Fibroblast of lung (primary cell): Measurements from ENCODE around the gene AKAP13. TPM values are rescaled to one million over a fixed set of nuclear protein-coding genes. Genes with fewer than 3 reads are reported as not detected.

Experiments used
- DNase-seq, 2 donors: peaks; one replicate each; pipeline versions ENCODE4 v3.0.0 to v3.0.0-alpha.2; 2010; ENCODE audit warnings: low read depth in 2 of 2
- H2AFZ ChIP-seq: 2 replicates; pipeline ENCODE4 v1.5.1; 2012; ENCODE audit warnings: low read length, control low read depth, inconsistent platforms
- H3K27ac ChIP-seq: 2 replicates; pipeline ENCODE4 v1.5.1; 2011; ENCODE audit warnings: low read length, control low read depth; ENCODE audit not compliant: insufficient read depth
- H3K27me3 ChIP-seq: 2 replicates; pipeline ENCODE4 v1.5.1; 2011; ENCODE audit warnings: mild to moderate bottlenecking, low read length; ENCODE audit not compliant: control insufficient read depth, insufficient read depth
- H3K36me3 ChIP-seq: 2 replicates; pipeline ENCODE4 v1.5.1; 2011; ENCODE audit warnings: low read length; ENCODE audit not compliant: control insufficient read depth, insufficient read depth
- H3K4me1 ChIP-seq: 2 replicates; pipeline ENCODE4 v1.5.1; 2011; ENCODE audit warnings: low read length; ENCODE audit not compliant: control insufficient read depth, insufficient read depth; ENCODE audit errors: extremely low read depth
- H3K4me2 ChIP-seq: 2 replicates; pipeline ENCODE4 v1.5.1; 2011; ENCODE audit warnings: low read length, control low read depth; ENCODE audit not compliant: insufficient read depth; ENCODE audit errors: extremely low read depth
- H3K4me3 ChIP-seq, 4 experiments: fragments of 200-600 bp in 1 of 4; sonication (generic) in 1 of 4; replicated peaks in 1 of 4; 2 replicates each; pipeline ENCODE4 v1.5.1; 2011 to 2016; ENCODE audit warnings: low read length in 4 of 4, low read depth in 3 of 4, mild to moderate bottlenecking in 3 of 4, control low read depth in 2 of 4, inconsistent platforms in 1 of 4, mixed read lengths in 1 of 4; ENCODE audit not compliant: insufficient read depth in 1 of 4; ENCODE audit errors: control extremely low read depth in 1 of 4
- H3K79me2 ChIP-seq: 2 replicates; pipeline ENCODE4 v1.5.1; 2012; ENCODE audit warnings: mild to moderate bottlenecking, low read length, inconsistent platforms; ENCODE audit not compliant: control insufficient read depth, insufficient read depth
- H3K9ac ChIP-seq: 2 replicates; pipeline ENCODE4 v1.5.1; 2011; ENCODE audit warnings: mild to moderate bottlenecking, low read length, control low read depth; ENCODE audit not compliant: insufficient read depth
- H3K9me3 ChIP-seq: 2 replicates; pipeline ENCODE4 v1.5.1; 2012; ENCODE audit warnings: low read depth, low read length; ENCODE audit not compliant: control insufficient read depth, insufficient read depth
- H4K20me1 ChIP-seq: 2 replicates; pipeline ENCODE4 v1.5.1; 2011; ENCODE audit warnings: low read length; ENCODE audit not compliant: control insufficient read depth, insufficient read depth; ENCODE audit errors: extremely low read depth
- CTCF ChIP-seq, 2 donors: IDR thresholded peaks in 1 of 2; conservative IDR thresholded peaks in 1 of 2; 1 replicate in 1 of 2; 2 replicates in 1 of 2; pipeline ENCODE4 v1.5.1; 2011 to 2012; ENCODE audit warnings: low read length in 2 of 2, control low read depth in 1 of 2, inconsistent platforms in 1 of 2, low read depth in 1 of 2, mild to moderate bottlenecking in 1 of 2
- EZH2 ChIP-seq: IDR thresholded peaks from 2 replicates; pipeline ENCODE4 v1.5.1; 2012; ENCODE audit warnings: low read length, control low read depth, mild to moderate bottlenecking; ENCODE audit errors: missing control alignments
- polyA plus RNA-seq, 2 donors: library from polyadenylated mRNA; depleted of rRNA in 1 of 2; stranded (reverse) in 1 of 2; unstranded in 1 of 2; fragments of >200 nt; gene quantifications; 2 replicates each; pipeline ENCODE4 v1.2.1, GENCODE V29; 2011 to 2012; ENCODE audit warnings: missing spikeins in 1 of 2
- total RNA-seq: library from RNA; depleted of rRNA; stranded (reverse); fragments of >200 nt; gene quantifications from 2 replicates; pipeline ENCODE4 v1.2.1, GENCODE V29; 2014

The AKAP13 gene
- total and polyA plus RNA-seq, 2 donors (not counting 1 experiment from before 2014, with no cell fraction given) = 8.3 to 68.4 TPM

DNA sequence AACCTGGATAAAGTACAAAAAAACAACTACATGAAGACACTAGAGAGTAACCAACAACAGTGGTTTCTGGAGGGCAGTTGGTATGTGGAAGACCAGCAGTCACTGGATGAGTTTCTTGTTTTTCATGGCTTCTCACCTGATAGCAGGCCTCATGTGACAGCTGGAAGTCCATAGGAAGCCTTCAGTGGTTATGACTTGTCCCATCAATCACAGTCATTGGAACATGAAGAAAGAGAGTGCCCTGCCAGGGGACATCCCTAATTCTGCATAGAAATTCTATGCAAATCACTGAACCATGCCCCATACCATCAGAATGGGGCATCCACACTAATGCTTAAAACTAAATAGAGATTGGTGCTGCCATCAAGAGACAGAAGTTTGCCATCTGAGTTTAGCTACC is 81.6 kb downstream of the AKAP13 start:
- Histone ChIP-seq H3K4me2 (no peak overlapping the region), H3K4me1 (no peaks in the 10 kb centered on the region), H3K9ac (no peak overlapping the region), H3K9me3 (no peaks in the 10 kb centered on the region), H3K27me3 (no peaks in the 10 kb centered on the region), H4K20me1 (no peaks in the 10 kb centered on the region), H3K27ac (no peak overlapping the region), H3K36me3 (no peaks in the 10 kb centered on the region), H2AFZ (no peak overlapping the region), H3K79me2 (peaks cover 14% of the 10 kb centered on the region), H3K4me3 (no peak overlapping the region)
- no peak for TF ChIP-seq EZH2
- no peak for TF ChIP-seq CTCF (conservative IDR thresholded peaks at IDR 0.05 in 1 of 2, IDR thresholded peaks at IDR 0.05 in 1 of 2; ENCODE audit: low read depth in 1 of 2, low read length in 2 of 2)
- no peak for DNase-seq

- peak in 1 of 2 donors; percentile 35 for DNase-seq
- H3K4me1 ChIP-seq = no peaks in the 10 kb centered on the region
- no peak overlapping the region for H3K9ac ChIP-seq
- no peak overlapping the region for H2AFZ ChIP-seq
- H3K79me2 ChIP-seq = peaks cover 9% of the 10 kb centered on the region
- H3K4me3 ChIP-seq = no peak overlapping the region
- no peak overlapping the region for H3K4me2 ChIP-seq
- no peak overlapping the region for H3K27ac ChIP-seq
- H3K36me3 ChIP-seq = no peaks in the 10 kb centered on the region
- no peak for TF ChIP-seq EZH2
- no peak for TF ChIP-seq CTCF (conservative IDR thresholded peaks at IDR 0.05 in 1 of 2, IDR thresholded peaks at IDR 0.05 in 1 of 2; ENCODE audit: low read depth in 1 of 2, low read length in 2 of 2)
- no peaks in the 10 kb centered on the region for H3K9me3 ChIP-seq
- no peaks in the 10 kb centered on the region for H4K20me1 ChIP-seq
- no peaks in the 10 kb centered on the region for H3K27me3 ChIP-seq
Measured at GRCh38 chr15:85463276-85463892, 83.0 kb downstream of the AKAP13 start.

DNA sequence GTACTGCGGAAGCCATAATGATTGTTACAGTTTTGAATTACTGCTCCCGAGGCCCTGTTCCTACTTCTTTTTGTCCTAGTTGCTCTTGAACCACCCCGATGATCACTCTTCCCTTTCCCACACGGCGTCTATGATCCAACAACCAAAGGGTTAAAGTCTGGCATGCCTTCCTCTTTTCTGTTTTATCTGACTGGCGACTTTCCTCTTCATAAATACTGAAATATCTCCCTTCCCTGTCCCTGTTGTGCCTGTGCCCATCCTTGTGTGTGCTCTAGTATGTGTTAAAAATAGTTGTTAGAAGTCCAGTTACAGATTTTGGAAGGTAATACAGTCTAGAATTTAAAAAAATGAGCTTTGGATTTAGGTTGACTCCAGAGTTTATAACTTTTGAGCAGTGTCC is 83.6 kb downstream of the AKAP13 start:
- Histone ChIP-seq H2AFZ (no peak overlapping the region), H3K79me2 (peaks cover 7% of the 10 kb centered on the region), H3K36me3 (no peaks in the 10 kb centered on the region), H3K27ac (no peak overlapping the region), H3K9ac (no peak overlapping the region), H3K4me2 (no peak overlapping the region), H3K4me3 (no peak overlapping the region), H3K27me3 (no peaks in the 10 kb centered on the region), H3K4me1 (no peaks in the 10 kb centered on the region), H3K9me3 (no peaks in the 10 kb centered on the region), H4K20me1 (no peaks in the 10 kb centered on the region)
- DNase-seq = no peak
- TF ChIP-seq EZH2 = no peak
- no peak for TF ChIP-seq CTCF (conservative IDR thresholded peaks at IDR 0.05 in 1 of 2, IDR thresholded peaks at IDR 0.05 in 1 of 2; ENCODE audit: low read depth in 1 of 2, low read length in 2 of 2)
